CD14-positive monocyte (primary cell): Measurements from ENCODE around the gene ITGA11. TPM values are rescaled to one million over a fixed set of nuclear protein-coding genes. Genes with fewer than 3 reads are reported as not detected.

Experiments
- DNase-seq, 3 donors: peaks; one replicate each; pipeline ENCODE4 v3.0.0-alpha.2; 2011 to 2022
- H2AFZ ChIP-seq: 2 replicates; pipeline ENCODE4 v1.6.0; 2012; ENCODE audit warnings: mild to moderate bottlenecking, low read depth, low read length, inconsistent platforms; ENCODE audit not compliant: insufficient read depth, poor library complexity, severe bottlenecking
- H3K27ac ChIP-seq, 2 donors: 1 replicate in 1 of 2; 2 replicates in 1 of 2; pipeline ENCODE4 v1.5.1; 2012 to 2013; ENCODE audit warnings: low read length in 2 of 2, control low read depth in 1 of 2, inconsistent platforms in 1 of 2, low read depth in 1 of 2, mild to moderate bottlenecking in 1 of 2
- H3K27me3 ChIP-seq, 2 donors: one replicate each; pipeline versions ENCODE4 v1.6.0 to v1.6.1; 2011 to 2013; ENCODE audit warnings: low read length in 2 of 2; ENCODE audit not compliant: control insufficient read depth in 2 of 2, insufficient read depth in 2 of 2
- H3K36me3 ChIP-seq, 2 donors: replicated peaks in 1 of 2; 1 replicate in 1 of 2; 2 replicates in 1 of 2; pipeline versions ENCODE4 v1.5.1 to v1.6.1; 2012 to 2013; ENCODE audit warnings: low read length in 2 of 2, control low read depth in 1 of 2, inconsistent platforms in 1 of 2, mild to moderate bottlenecking in 1 of 2; ENCODE audit not compliant: insufficient read depth in 2 of 2, control insufficient read depth in 1 of 2
- H3K4me1 ChIP-seq, 2 donors: 1 replicate in 1 of 2; 2 replicates in 1 of 2; pipeline versions ENCODE4 v1.5.1 to v1.6.1; 2012 to 2013; ENCODE audit warnings: low read length in 2 of 2, control low read depth in 1 of 2, inconsistent platforms in 1 of 2, mild to moderate bottlenecking in 1 of 2, moderate library complexity in 1 of 2; ENCODE audit not compliant: insufficient read depth in 2 of 2, control insufficient read depth in 1 of 2
- H3K4me2 ChIP-seq: replicated peaks from 2 replicates; pipeline ENCODE3; 2012; ENCODE audit warnings: low read length, moderate library complexity, mild to moderate bottlenecking; ENCODE audit not compliant: poor library complexity, severe bottlenecking; ENCODE audit errors: extremely low read depth
- H3K4me3 ChIP-seq, 3 experiments: fragments of 200-600 bp in 1 of 3; sonication (generic) in 1 of 3; replicated peaks in 1 of 3; 1 replicate in 2 of 3; 2 replicates in 1 of 3; pipeline ENCODE4 v1.5.1; 2011 to 2013; ENCODE audit warnings: low read length in 3 of 3, mild to moderate bottlenecking in 3 of 3, control low read depth in 2 of 3, low read depth in 2 of 3, inconsistent platforms in 1 of 3, moderate library complexity in 1 of 3
- H3K79me2 ChIP-seq: 2 replicates; pipeline ENCODE4 v1.6.0; 2012; ENCODE audit warnings: mild to moderate bottlenecking, control low read depth, inconsistent platforms, low read length, moderate library complexity; ENCODE audit not compliant: insufficient read depth
- H3K9ac ChIP-seq: 2 replicates; pipeline ENCODE4 v1.6.0; 2017; ENCODE audit warnings: low read length, mild to moderate bottlenecking; ENCODE audit not compliant: insufficient read depth, poor library complexity, severe bottlenecking
- H3K9me3 ChIP-seq, 2 donors: replicated peaks in 1 of 2; 1 replicate in 1 of 2; 2 replicates in 1 of 2; pipeline versions ENCODE4 v1.5.1 to v1.6.1; 2012 to 2013; ENCODE audit warnings: low read length in 2 of 2, control low read depth in 1 of 2; ENCODE audit not compliant: control insufficient read depth in 1 of 2, insufficient read depth in 1 of 2
- H4K20me1 ChIP-seq: 2 replicates; pipeline ENCODE4 v1.6.0; 2012; ENCODE audit warnings: mild to moderate bottlenecking, low read length, control low read depth, moderate library complexity; ENCODE audit not compliant: insufficient read depth
- H3K27ac Mint-ChIP-seq, 7 donors: one replicate each; pipeline ENCODE4 v1.8.0; 2020; ENCODE audit warnings: mild to moderate bottlenecking in 7 of 7, mixed read lengths in 7 of 7, moderate library complexity in 6 of 7, inconsistent platforms in 2 of 7
- H3K27me3 Mint-ChIP-seq, 3 donors: one replicate each; pipeline ENCODE4 v1.8.0; 2021 to 2022; ENCODE audit warnings: low read depth in 3 of 3, mild to moderate bottlenecking in 3 of 3, mixed read lengths in 3 of 3, moderate library complexity in 3 of 3, inconsistent platforms in 1 of 3
- H3K36me3 Mint-ChIP-seq, 2 donors: one replicate each; pipeline ENCODE4 v1.8.0; 2020; ENCODE audit warnings: mixed read lengths in 2 of 2, inconsistent platforms in 1 of 2, mild to moderate bottlenecking in 1 of 2
- H3K4me1 Mint-ChIP-seq: one replicate; pipeline ENCODE4 v1.8.0; 2020; ENCODE audit warnings: mild to moderate bottlenecking, mixed read lengths
- H3K4me3 Mint-ChIP-seq, 2 donors: one replicate each; pipeline ENCODE4 v1.8.0; 2020; ENCODE audit warnings: mild to moderate bottlenecking in 2 of 2, mixed read lengths in 2 of 2, moderate library complexity in 1 of 2
- H3K9me3 Mint-ChIP-seq, 7 donors: one replicate each; pipeline ENCODE4 v1.8.0; 2020 to 2022; ENCODE audit warnings: mixed read lengths in 7 of 7, mild to moderate bottlenecking in 6 of 7, moderate library complexity in 6 of 7, inconsistent platforms in 2 of 7
- CTCF ChIP-seq: fragments of 200-600 bp; IDR thresholded peaks from one replicate; pipeline ENCODE4 v1.8.0; 2022; ENCODE audit warnings: antibody characterized with exemption, mild to moderate bottlenecking
- WGBS: methylation state at CpG from one replicate; pipeline ENCODE4 v1.1.5; 2013; ENCODE audit warnings: missing lambda C conversion rate; ENCODE audit not compliant: insufficient coverage; 5-methylcytosine and 5-hydroxymethylcytosine counted together
- intact Hi-C, 2 donors: fragments of 100-400 bp; cut with micrococcal nuclease; formaldehyde crosslinking; loops; one replicate each; pipeline versions ENCODE4 v1.15.0 to v1.15.1; 2023
- polyA plus RNA-seq, 3 donors: library from polyadenylated mRNA; depleted of rRNA in 1 of 3; unstranded in 2 of 3; stranded (reverse) in 1 of 3; fragments of 300-500 nt in 2 of 3; fragments of >200 nt in 1 of 3; fragmentation: Illumina TruSeq in 2 of 3; gene quantifications; 1 replicate in 2 of 3; 2 replicates in 1 of 3; pipeline ENCODE4 v1.2.3, GENCODE V29; 2012 to 2021

Gene ITGA11
- polyA plus RNA-seq, 3 donors = under 0.01 to 0.01 TPM; not detected in 1

- no peak overlapping the region for H3K4me3 Mint-ChIP-seq
- H3K4me1 Mint-ChIP-seq = peaks cover 15% of the 10 kb centered on the region
- Histone ChIP-seq H3K9me3 (no peaks in the 10 kb centered on the region), H3K9ac (no peak overlapping the region), H3K4me1 (peaks cover 12 to 16% of the 10 kb centered on the region in 2 donors), H3K4me2 (no peak overlapping the region), H3K27me3 (no peaks in the 10 kb centered on the region), H2AFZ (peak overlapping the region; percentile 41), H3K27ac (peak overlapping the region in 1 of 2 donors; percentile 22), H3K4me3 (no peak overlapping the region), H4K20me1 (no peaks in the 10 kb centered on the region), H3K36me3 (no peaks in the 10 kb centered on the region), H3K79me2 (no peaks in the 10 kb centered on the region)
- TF ChIP-seq CTCF = no peak
- H3K27me3 Mint-ChIP-seq = peaks cover 1 to 5% (median 1%) of the 10 kb centered on the region in 3 donors
- H3K9me3 Mint-ChIP-seq = no peaks in the 10 kb centered on the region
- H3K27ac Mint-ChIP-seq = no peak overlapping the region
- 37% methylated on average over 10 of the region's 17 CpGs for WGBS
- no peaks in the 10 kb centered on the region for H3K36me3 Mint-ChIP-seq
- DNase-seq = peak in 2 of 3 donors; percentile 34 to 87
- intact Hi-C loops = no loop called here
Measured at GRCh38 chr15:68341760-68342725, 89.9 kb downstream of the ITGA11 start.

GRCh38 chr15:68340726-68341671, 91.0 kb downstream of the ITGA11 start:
- peak overlapping the region in 1 of 2 donors; percentile 22 for H3K27ac ChIP-seq
- Mint-ChIP-seq H3K27ac (no peak overlapping the region), H3K4me1 (peaks cover 15% of the 10 kb centered on the region), H3K4me3 (no peak overlapping the region), H3K36me3 (no peaks in the 10 kb centered on the region), H3K27me3 (peaks cover 1 to 5% (median 1%) of the 10 kb centered on the region in 3 donors), H3K9me3 (no peaks in the 10 kb centered on the region)
- H3K4me1 ChIP-seq = peaks cover 12 to 16% of the 10 kb centered on the region in 2 donors
- H3K36me3 ChIP-seq = no peaks in the 10 kb centered on the region
- WGBS = 65% methylated on average over 7 of the region's 15 CpGs
- no peak overlapping the region for H3K9ac ChIP-seq
- H2AFZ ChIP-seq = no peak overlapping the region
- H3K27me3 ChIP-seq = no peaks in the 10 kb centered on the region
- no peak overlapping the region for H3K4me3 ChIP-seq
- no peaks in the 10 kb centered on the region for H3K9me3 ChIP-seq
- no peak for DNase-seq
- no peak for TF ChIP-seq CTCF
- no peaks in the 10 kb centered on the region for H4K20me1 ChIP-seq
- H3K79me2 ChIP-seq = no peaks in the 10 kb centered on the region
- no peak overlapping the region for H3K4me2 ChIP-seq
- intact Hi-C loops = no loop called here
